OCI-LY1 (cell line): ENCODE data around the gene INSR.
A peak's percentile ranks its signal among the peaks of the same experiment; 100 is the strongest.

ENCODE experiments used
- CTCF ChIP-seq: fragments of 200-600 bp; sonication (generic), shearing (Covaris generic); IDR thresholded peaks from 2 replicates; pipeline ENCODE4 v1.5.1; 2017; ENCODE audit warnings: mild to moderate bottlenecking, antibody characterized with exemption, low read length, moderate library complexity, mixed read lengths
- EZH2 ChIP-seq: fragments of 200-600 bp; sonication (generic), shearing (Covaris generic); IDR thresholded peaks from 2 replicates; pipeline ENCODE4 v1.8.0; 2017; ENCODE audit warnings: borderline replicate concordance, mixed run types, mild to moderate bottlenecking, antibody characterized with exemption, low read length, moderate library complexity, mixed read lengths

- TF ChIP-seq CTCF = peak; percentile 90
- no peak for TF ChIP-seq EZH2
Observed at GRCh38 chr19:7149956-7150705, 144.1 kb downstream of the INSR start.
